ENCODE results near the gene RNASE7.
"Not testable (repeated sequence)": the region's sequence is repeated elsewhere in the genome, so short reads cannot be mapped to it uniquely, and the experiment has no call there.

RNASE7 gene

GRCh38 chr14:21041676-21042433 is at the start of gene RNASE7:
Gene RNASE7, plus strand, starts transcription at chr14:21042362. Its CDS starts 631 bp downstream, at chr14:21042993.
- DNase-seq (ENCODE audit: low read depth in 2 of 2): no peak

GRCh38 chr14:20996521-20996920 is 45.6 kb upstream of the RNASE7 start:
- no peak for DNase-seq (ENCODE audit: low read depth in 2 of 2)

GRCh38 chr14:20997115-20997514 is 45.0 kb upstream of the RNASE7 start:
- no peak for DNase-seq (ENCODE audit: low read depth in 2 of 2)

GRCh38 chr14:20997564-20997963 is 44.6 kb upstream of the RNASE7 start:
- DNase-seq (ENCODE audit: low read depth in 2 of 2): no peak

GRCh38 chr14:20998139-20998538 is 44.0 kb upstream of the RNASE7 start:
- DNase-seq (ENCODE audit: low read depth in 2 of 2): no peak

- DNase-seq (ENCODE audit: low read depth in 2 of 2): no peak
Measured at GRCh38 chr14:20998674-20999366, 43.3 kb upstream of the RNASE7 start, which contains the start of gene SLC39A2. Gene SLC39A2, plus strand, starts transcription at chr14:20999293. Its CDS starts 154 bp downstream, at chr14:20999447.

GRCh38 chr14:20999591-20999990 is 42.6 kb upstream of the RNASE7 start:
- no peak for DNase-seq (ENCODE audit: low read depth in 2 of 2)

- no peak for DNase-seq (ENCODE audit: low read depth in 2 of 2)
Measured at GRCh38 chr14:21001218-21001617, 40.9 kb upstream of the RNASE7 start.

GRCh38 chr14:21003788-21004346 is 38.3 kb upstream of the RNASE7 start:
- no peak for DNase-seq (ENCODE audit: low read depth in 2 of 2)

GRCh38 chr14:21009721-21010120 is 32.4 kb upstream of the RNASE7 start:
- DNase-seq (ENCODE audit: low read depth in 2 of 2): not testable (repeated sequence)

GRCh38 chr14:21011136-21011535 is 31.0 kb upstream of the RNASE7 start:
- DNase-seq (ENCODE audit: low read depth in 2 of 2): no peak

- DNase-seq (ENCODE audit: low read depth in 2 of 2): peak; percentile 69 to 76
Measured at GRCh38 chr14:21014761-21015190, 27.4 kb upstream of the RNASE7 start.

- DNase-seq (ENCODE audit: low read depth in 2 of 2): no peak
Measured at GRCh38 chr14:21015312-21015711, 26.9 kb upstream of the RNASE7 start.

- no peak for DNase-seq (ENCODE audit: low read depth in 2 of 2)
Measured at GRCh38 chr14:21016413-21017190, 25.6 kb upstream of the RNASE7 start.

- DNase-seq (ENCODE audit: low read depth in 2 of 2): no peak
Measured at GRCh38 chr14:21017528-21018245, 24.5 kb upstream of the RNASE7 start.

GRCh38 chr14:21018286-21018685 is 23.9 kb upstream of the RNASE7 start:
- DNase-seq (ENCODE audit: low read depth in 2 of 2): no peak

- no peak for DNase-seq (ENCODE audit: low read depth in 2 of 2)
Measured at GRCh38 chr14:21018781-21019180, 23.4 kb upstream of the RNASE7 start.

GRCh38 chr14:21019366-21019765 is 22.8 kb upstream of the RNASE7 start:
- DNase-seq (ENCODE audit: low read depth in 2 of 2): no peak

GRCh38 chr14:21020977-21021545 is 21.1 kb upstream of the RNASE7 start:
- DNase-seq (ENCODE audit: low read depth in 2 of 2): no peak

GRCh38 chr14:21022686-21023085 is 19.5 kb upstream of the RNASE7 start:
- no peak for DNase-seq (ENCODE audit: low read depth in 2 of 2)

- no peak for DNase-seq (ENCODE audit: low read depth in 2 of 2)
Measured at GRCh38 chr14:21023174-21023573, 19.0 kb upstream of the RNASE7 start.

Data from stimulated activated CD4-positive, alpha-beta T cell treated with anti-CD3 and anti-CD28 coated beads, Interleukin-4, amount 100 ng/mL, for 48 hours (primary cell).